Activated T-cell treated with anti-CD3 and anti-CD28 coated beads for 48 hours (primary cell): ENCODE results near the gene FTO.

Experiments
- DNase-seq: peaks from one replicate; pipeline ENCODE4 v3.0.0-alpha.2; 2020; ENCODE audit warnings: low read depth

Gene FTO

GRCh38 chr16:53755026-53755910 is 51.3 kb downstream of the FTO start:
- no peak for DNase-seq

- no peak for DNase-seq
Observed at GRCh38 chr16:53756275-53756996, 52.5 kb downstream of the FTO start.

DNA sequence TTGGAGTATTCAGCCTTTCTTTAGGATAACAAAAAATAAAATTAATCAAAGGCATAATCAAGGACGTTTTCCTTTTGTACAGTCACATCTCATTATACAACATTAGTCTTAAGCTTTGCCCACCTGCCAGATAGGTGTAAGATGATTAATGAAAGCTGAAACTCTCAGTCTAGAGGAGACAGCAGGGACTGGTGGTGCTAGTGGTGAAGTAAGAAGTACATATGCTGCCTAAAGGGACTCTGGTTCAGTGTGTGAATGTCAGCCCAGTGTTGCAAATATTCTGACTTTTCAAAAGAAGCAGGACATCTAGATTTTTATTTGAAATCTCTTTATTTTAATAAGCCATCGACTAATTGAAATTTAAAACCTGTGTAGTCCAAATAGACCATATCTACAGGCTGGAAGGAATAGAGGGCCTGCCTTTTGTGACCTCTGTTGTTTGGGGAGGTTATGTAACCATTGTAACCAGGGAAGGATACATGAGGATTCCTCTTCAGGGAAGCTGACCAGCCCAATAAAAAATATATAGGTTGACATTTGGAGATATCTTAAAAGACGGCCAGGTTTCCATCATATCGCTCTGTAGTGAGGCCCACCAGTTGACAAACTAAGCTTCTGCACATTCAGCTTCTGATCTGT is 54.1 kb downstream of the FTO start:
- DNase-seq = no peak

DNA sequence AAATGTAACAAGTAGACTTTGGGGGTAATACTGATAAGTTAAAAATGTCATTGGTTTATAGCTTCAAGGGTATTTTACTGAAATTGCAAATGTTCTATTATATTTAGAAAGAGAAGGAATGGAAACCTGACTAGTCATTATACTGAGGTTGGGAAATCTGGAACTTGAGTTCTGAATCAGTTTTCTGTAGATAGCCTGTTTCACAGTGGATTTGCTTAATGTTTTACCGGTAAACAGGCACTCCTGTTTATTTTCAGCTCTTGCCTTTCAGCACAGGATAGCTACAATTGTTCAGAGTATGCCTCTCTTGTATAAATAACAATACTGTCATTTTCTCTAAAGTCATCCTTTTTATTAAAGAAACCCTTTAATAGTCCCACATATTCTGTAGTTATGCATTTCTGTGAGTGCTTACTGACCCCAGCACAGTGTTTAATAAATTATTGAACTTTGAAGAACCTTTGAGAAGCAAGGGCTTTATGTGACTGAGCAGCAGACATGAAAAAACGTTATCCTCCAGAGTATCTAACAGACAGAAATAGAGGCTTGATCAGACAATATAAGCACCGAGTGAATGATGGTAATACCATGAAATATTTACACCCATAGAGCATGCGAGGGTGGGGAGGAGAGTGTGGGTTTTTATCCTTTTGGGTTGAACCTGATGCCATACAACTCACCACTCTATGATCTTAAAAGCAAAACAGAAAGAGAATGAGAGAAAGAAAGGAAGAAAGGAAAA is 58.2 kb downstream of the FTO start:
- DNase-seq = no peak

DNA sequence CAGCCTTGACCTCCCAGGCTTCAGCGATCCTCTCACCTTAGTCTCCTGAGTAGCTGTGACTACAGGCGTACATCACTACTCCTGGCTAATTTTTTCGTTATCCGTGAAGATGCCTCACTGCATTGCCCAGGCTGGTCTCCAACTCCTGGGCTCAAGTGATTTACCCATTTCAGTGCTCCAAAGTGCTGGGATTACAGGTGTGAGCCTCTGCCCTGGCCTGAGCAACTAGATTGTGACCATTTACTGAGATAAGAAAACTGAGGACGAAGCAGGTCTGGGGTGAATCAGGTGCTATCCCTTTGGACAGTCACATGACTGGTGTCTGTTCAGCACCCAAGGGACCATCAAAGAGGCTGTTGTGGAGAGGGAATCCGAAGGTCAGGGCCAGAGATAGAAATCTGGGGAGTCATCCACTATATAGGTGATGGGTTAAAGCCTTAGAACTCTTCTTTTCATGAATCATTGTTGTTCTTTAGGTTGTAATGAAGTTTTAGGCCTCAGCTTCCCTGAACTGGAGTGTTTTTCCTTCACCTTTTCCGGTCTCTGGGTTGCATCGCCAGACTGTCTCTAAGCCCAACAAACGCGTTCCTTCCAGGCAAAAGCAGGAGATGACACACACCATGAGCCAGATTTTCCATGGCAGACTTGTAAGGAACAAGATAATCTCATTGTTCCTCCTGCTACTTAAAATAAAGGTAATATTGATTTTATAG is 62.5 kb downstream of the FTO start:
- no peak for DNase-seq

GRCh38 chr16:53768167-53768566 is 64.2 kb downstream of the FTO start:
- no peak for DNase-seq

- no peak for DNase-seq
Observed at GRCh38 chr16:53768593-53768992, 64.6 kb downstream of the FTO start.

GRCh38 chr16:53769185-53769584 is 65.2 kb downstream of the FTO start:
- no peak for DNase-seq

- DNase-seq = no peak
Observed at GRCh38 chr16:53769787-53770186, 65.8 kb downstream of the FTO start.

GRCh38 chr16:53770641-53771040 is 66.7 kb downstream of the FTO start:
- DNase-seq = no peak

DNA sequence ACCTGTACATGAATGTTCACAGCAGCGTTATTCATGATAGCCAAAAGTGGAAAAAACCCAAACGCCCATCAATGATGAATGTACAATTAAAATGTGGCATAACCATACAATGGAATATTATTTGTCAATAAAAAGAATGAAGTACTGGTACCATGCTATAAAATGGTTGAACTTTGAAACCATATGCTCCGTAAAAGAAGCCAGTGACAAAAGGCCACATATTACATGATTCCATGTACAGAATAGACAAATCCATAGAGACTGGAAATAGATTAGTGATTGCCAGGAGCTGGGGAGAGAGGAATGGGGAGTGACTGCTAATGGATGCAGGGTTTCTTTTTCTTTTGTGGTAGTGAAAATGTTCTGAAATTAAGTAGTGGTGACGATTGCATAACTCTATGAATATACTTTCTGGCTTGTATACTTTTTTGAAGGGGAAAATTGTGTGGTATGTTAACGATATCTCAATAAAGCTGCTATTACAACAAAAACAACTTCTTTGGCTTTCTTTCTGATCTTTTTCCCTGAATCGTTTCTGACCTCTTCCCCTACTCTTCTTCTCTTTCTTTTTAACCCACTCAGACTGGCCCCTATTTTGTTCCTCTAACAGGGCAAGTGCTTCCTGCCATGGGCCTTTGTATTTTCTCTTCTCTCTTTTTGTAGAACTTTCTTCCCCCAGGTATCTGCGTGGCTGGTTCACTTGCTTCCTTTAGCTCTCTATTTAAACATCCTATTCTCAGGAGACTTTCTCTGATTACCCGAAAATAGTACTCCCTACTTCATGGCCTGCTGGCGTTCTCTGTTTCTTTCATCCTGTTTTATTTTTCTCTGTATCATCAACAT is 67.9 kb downstream of the FTO start:
- DNase-seq = no peak

- DNase-seq = no peak
Observed at GRCh38 chr16:53773150-53773846, 69.3 kb downstream of the FTO start.

- DNase-seq = no peak
Observed at GRCh38 chr16:53773881-53774280, 69.9 kb downstream of the FTO start.

- no peak for DNase-seq
Observed at GRCh38 chr16:53775106-53775820, 71.3 kb downstream of the FTO start.

DNA sequence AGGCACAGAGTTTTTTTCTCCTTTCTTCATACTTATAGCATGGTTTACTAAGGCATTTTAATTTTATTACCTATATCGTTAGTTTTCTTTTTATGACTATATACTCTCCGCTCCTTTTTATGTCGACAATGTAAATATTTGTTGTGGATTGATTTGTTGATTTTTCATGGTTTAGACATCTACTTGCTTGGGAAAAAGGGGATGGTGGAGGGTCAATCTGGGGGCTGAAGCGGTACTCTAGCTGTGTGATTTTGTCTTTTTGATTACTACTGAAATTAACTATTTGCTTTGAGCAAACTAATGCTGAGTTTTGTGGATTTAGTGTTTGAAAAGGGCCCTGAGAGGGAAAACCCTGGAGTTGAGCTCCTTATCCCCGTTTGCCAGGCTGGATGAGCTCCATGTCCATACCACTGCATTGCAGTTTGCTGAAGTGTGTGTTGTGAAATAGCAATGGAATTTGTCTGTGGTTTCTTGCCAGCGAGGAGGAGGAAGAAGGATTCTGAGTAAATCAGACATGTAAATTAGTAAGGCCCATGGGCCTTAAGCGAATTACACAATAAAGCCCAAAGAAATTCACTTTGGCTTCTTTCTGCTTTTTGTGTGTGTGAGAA is 72.0 kb downstream of the FTO start:
- DNase-seq = no peak

GRCh38 chr16:53779186-53779585 is 75.2 kb downstream of the FTO start:
- no peak for DNase-seq

DNA sequence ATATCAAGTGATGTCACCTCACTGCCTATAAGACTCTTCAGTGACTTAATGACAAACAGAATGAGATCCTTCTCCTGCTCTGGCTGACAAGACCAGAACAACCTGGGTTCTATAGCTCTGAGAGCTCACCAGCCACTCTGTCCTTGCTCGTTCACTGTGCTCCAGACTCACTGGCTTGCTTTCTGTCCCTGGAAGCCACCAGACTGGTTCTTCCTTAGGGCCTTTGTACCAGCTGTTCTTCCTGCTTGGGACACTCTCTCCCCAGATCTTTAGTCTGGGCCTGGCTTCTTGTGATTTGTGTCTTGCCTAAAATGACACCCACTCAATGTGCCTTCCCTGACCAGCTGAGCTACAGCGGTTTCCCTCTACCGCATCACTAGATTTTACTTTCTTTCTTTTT is 76.1 kb downstream of the FTO start:
- no peak for DNase-seq

- DNase-seq = no peak
Observed at GRCh38 chr16:53781023-53781605, 77.2 kb downstream of the FTO start.

DNA sequence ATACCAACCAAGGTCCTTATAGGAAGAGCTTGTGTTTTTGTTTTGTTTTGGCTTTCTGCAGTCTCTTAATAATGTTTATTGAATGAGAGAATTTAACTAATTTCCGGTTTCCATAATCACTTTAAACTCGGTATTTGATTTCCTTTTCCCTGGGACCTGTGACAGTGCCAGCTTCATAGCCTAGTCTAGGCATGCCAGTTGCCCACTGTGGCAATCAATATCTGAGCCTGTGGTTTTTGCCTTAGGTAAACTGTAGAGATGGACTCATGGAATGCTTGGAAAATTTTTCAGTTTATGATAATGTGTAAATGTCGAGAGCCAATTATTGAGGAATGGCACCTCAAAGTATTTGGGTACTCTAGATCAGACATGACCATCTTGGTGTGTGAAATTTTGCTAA is 78.2 kb downstream of the FTO start:
- no peak for DNase-seq
